ENCODE data around the gene GALNT18. TPM values are rescaled to one million over a fixed set of nuclear protein-coding genes. Genes with fewer than 3 reads are reported as not detected.

Gene GALNT18
- total RNA-seq, 1 donor from 2014 or later: 46.4 TPM

DNA sequence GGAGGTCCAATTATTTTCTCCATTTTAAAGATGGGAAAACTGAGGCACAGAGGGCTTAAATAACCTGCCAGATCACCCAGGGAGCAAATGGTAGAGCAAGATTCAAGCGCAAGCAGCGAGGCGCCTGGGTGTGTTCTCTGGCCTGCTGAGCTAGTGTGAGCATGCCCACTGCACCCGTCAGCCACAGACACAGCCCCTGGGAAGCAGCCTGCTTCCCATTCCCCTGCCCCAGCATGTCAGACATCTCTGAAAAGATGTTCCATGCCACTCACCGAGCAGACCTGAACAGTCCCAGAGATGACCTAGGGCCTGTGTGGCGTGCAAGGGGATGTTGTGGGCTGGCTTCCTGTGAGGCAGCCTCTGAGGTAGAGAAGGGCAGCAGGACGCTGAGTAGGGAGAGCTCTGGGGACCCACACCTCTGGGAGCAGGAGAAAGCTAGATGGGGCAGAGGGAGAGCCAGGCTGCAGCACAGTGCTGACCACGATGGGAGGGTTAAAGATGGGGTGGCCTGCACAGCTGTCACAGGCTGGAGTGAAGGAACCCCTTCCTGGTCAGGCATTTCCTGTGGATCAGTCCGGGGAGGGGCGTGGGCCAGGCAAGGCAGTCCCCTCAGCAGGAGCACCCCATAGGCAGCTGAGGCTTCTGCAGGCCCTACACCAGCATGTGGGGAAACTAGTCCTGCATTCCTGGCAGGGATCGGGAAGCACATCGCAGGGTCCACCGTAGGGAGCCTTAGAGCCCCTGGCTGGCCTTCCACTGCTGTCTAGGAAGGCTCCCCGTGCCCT is 101.4 kb downstream of the GALNT18 start:
- peaks cover 33% of the 10 kb centered on the region for H3K4me1 ChIP-seq
- no peaks in the 10 kb centered on the region for H3K9me3 ChIP-seq
- H3K27me3 ChIP-seq (ENCODE audit: low read depth): peaks cover 3% of the 10 kb centered on the region
- no peaks in the 10 kb centered on the region for H3K36me3 ChIP-seq
- no peak for DNase-seq
- no peak overlapping the region for H3K27ac ChIP-seq
- TF ChIP-seq, protein P1, sequence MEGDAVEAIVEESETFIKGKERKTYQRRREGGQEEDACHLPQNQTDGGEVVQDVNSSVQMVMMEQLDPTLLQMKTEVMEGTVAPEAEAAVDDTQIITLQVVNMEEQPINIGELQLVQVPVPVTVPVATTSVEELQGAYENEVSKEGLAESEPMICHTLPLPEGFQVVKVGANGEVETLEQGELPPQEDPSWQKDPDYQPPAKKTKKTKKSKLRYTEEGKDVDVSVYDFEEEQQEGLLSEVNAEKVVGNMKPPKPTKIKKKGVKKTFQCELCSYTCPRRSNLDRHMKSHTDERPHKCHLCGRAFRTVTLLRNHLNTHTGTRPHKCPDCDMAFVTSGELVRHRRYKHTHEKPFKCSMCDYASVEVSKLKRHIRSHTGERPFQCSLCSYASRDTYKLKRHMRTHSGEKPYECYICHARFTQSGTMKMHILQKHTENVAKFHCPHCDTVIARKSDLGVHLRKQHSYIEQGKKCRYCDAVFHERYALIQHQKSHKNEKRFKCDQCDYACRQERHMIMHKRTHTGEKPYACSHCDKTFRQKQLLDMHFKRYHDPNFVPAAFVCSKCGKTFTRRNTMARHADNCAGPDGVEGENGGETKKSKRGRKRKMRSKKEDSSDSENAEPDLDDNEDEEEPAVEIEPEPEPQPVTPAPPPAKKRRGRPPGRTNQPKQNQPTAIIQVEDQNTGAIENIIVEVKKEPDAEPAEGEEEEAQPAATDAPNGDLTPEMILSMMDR (IDR thresholded peaks at IDR 0.05): no peak
- intact Hi-C loops (cut with DNase I): no loop called here
- no peak overlapping the region for H3K4me3 ChIP-seq
- peak in 1 of 2 donors; percentile 13 for ATAC-seq

DNA sequence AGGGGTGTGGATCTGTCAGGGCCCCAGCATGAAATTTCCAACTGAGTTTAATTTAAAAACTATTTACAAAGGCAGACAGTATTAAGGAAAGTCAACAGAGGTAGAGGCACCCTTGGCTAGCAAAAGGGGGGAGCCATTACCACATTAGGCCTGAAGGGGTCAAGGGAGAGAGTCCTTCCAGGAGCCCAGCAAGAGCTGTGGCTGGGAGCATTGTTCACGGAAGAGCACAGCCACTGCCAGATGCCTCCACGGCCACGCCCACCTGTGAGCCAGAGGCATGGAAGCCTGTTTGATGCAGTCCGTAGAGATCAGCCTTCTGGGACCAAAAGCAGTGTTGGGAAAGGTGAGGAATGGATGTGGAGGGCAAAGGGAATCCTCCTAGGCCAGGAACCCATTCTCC is 102.6 kb downstream of the GALNT18 start:
- no peaks in the 10 kb centered on the region for H3K9me3 ChIP-seq
- DNase-seq (no peak), ATAC-seq (no peak)
- H3K27ac ChIP-seq: no peak overlapping the region
- H3K4me1 ChIP-seq: peaks cover 40% of the 10 kb centered on the region
- TF ChIP-seq, protein P1 (IDR thresholded peaks at IDR 0.05): no peak
- no peaks in the 10 kb centered on the region for H3K36me3 ChIP-seq
- H3K4me3 ChIP-seq: no peak overlapping the region
- intact Hi-C loops (cut with DNase I): no loop called here
- peaks cover 3% of the 10 kb centered on the region for H3K27me3 ChIP-seq (ENCODE audit: low read depth)

DNA sequence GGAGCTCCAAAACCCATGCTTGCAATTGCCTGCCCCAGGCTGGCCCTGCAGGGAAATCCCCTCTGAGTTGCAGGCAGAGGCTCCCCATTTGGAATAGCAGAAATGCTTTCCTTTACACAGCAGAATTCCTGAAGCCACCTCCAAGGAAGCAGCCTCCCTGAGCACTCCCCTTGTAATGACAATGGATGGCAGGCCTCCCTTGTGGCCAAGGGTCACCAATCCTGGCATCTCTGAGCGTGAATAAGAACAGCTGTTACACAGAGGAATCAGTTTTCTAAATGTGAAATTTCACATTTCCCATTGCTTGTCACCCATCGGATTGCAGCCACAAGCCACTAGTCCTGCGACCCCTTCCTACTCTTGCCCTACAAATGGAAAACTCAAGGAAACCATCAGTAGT is 107.6 kb downstream of the GALNT18 start:
- H3K4me3 ChIP-seq: no peak overlapping the region
- DNase-seq: no peak
- H3K9me3 ChIP-seq: no peaks in the 10 kb centered on the region
- H3K27me3 ChIP-seq (ENCODE audit: low read depth): no peaks in the 10 kb centered on the region
- no peak for ATAC-seq
- no peak overlapping the region for H3K27ac ChIP-seq
- intact Hi-C loops (cut with DNase I): no loop called here
- TF ChIP-seq, protein P1 (IDR thresholded peaks at IDR 0.05): no peak
- no peaks in the 10 kb centered on the region for H3K36me3 ChIP-seq
- H3K4me1 ChIP-seq: peaks cover 36% of the 10 kb centered on the region

DNA sequence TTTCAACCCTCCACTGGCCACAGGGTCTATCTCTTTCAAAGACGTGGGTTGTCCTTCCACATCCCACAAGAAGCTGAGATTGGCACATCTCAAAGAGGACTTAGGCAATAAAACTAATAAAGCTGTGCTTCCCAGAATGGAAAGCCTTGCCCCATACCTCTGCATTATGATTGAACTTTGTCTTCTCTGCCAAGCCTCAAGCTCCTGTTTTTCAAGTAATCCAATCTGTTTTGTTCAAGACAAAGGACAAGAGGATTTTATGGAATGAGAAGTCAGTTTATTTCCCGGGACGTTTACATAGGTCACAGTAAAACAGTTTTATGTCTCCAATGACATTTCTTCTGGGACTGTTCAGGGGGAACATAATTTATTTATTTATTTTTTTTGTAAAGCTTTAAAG is 108.4 kb downstream of the GALNT18 start:
- intact Hi-C loops (cut with DNase I): no loop called here
- H3K36me3 ChIP-seq: no peaks in the 10 kb centered on the region
- H3K4me3 ChIP-seq: no peak overlapping the region
- TF ChIP-seq, protein P1 (IDR thresholded peaks at IDR 0.05): no peak
- no peak for ATAC-seq
- no peaks in the 10 kb centered on the region for H3K27me3 ChIP-seq (ENCODE audit: low read depth)
- no peaks in the 10 kb centered on the region for H3K9me3 ChIP-seq
- H3K27ac ChIP-seq: no peak overlapping the region
- peaks cover 36% of the 10 kb centered on the region for H3K4me1 ChIP-seq
- DNase-seq: no peak

DNA sequence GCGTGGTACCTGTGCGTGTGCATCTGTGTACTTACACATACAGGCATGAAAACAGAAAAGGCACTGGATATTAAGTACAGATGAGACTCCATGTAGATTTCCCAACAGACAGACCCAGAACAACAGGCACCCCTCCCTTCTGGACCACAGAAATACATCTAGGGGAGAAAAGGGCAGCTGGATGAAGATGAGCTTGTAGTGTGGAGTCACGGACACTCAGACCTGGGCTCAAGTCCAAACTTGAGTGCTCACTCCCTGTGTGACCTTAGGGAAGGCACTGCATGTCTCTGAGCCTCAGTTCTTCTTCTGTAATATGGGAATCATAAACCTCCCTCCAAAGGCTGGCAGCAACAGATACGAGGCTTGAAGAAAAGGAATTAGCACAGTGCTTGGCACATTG is 108.9 kb downstream of the GALNT18 start:
- ATAC-seq (no peak), DNase-seq (no peak)
- H3K36me3 ChIP-seq: no peaks in the 10 kb centered on the region
- intact Hi-C loops (cut with DNase I): no loop called here
- no peak overlapping the region for H3K27ac ChIP-seq
- TF ChIP-seq, protein P1 (IDR thresholded peaks at IDR 0.05): no peak
- H3K4me1 ChIP-seq: peaks cover 36% of the 10 kb centered on the region
- no peak overlapping the region for H3K4me3 ChIP-seq
- no peaks in the 10 kb centered on the region for H3K9me3 ChIP-seq
- no peaks in the 10 kb centered on the region for H3K27me3 ChIP-seq (ENCODE audit: low read depth)
